ENCODE measurements around the gene ATP9B.
A peak's percentile ranks its signal among the peaks of the same experiment; 100 is the strongest.

Gene ATP9B

DNA sequence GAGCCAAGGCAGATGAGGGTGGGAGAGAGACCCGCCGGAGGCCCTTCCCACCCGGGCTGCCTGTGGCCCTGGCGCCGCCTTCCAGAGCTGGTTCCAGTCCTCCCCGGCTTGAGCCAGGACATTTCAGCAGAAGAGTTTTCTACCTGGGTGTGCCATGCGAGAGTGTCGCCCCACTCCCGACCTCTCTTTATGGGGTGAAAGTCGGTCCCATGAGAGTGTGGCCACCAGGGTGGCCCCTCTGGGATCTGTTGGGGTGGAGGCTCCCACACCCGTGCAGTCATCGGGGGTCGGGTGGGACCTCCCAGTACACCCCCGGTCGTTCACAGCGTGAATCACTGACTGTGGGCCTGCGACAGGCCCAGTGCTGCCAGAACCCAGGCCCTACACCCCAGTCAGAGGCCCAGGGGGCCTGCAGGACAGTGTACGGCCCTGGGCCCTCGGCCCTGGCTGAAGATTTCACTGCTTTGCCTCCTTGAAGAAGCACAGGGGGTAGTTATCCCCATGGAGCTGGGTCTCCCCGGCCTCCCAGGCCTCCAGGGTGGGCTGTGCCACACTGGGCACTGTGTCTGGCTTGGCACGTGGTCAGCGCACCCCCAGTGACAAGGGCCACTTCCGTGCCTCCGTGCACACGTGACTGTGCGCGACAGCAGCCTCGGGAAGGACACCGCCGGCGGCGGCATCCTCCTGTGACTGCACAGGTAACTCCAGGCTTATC, 332.5 kb downstream of the ATP9B start:
- no peak for DNase-seq

GRCh38 chr18:79402209-79402576, 333.0 kb downstream of the ATP9B start:
- DNase-seq: no peak

- peak; percentile 88 for DNase-seq
Measured at GRCh38 chr18:79402977-79403722, 334.0 kb downstream of the ATP9B start.

GRCh38 chr18:79403723-79404566, 334.8 kb downstream of the ATP9B start:
- DNase-seq: peak; percentile 71

DNA sequence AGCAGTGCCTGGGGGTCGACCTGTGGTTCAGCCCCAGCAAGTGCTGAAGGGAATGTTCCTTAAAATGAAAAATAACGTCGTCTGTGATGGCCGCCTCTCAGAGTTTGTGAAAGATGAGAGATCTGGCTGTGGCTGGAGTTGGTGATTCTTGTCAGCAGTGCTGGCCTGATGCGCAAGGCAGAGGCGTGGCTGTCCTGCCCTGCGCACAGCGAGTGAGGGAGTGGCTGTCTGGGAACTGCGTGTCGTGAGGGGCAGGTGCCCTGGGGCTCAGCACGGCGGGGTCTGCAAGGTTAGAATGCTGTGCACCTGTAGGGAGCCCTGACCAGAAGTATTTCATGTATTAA, 335.3 kb downstream of the ATP9B start:
- DNase-seq: peak; percentile 62

GRCh38 chr18:79405019-79405780, 336.0 kb downstream of the ATP9B start:
- peak; percentile 51 for DNase-seq

DNA sequence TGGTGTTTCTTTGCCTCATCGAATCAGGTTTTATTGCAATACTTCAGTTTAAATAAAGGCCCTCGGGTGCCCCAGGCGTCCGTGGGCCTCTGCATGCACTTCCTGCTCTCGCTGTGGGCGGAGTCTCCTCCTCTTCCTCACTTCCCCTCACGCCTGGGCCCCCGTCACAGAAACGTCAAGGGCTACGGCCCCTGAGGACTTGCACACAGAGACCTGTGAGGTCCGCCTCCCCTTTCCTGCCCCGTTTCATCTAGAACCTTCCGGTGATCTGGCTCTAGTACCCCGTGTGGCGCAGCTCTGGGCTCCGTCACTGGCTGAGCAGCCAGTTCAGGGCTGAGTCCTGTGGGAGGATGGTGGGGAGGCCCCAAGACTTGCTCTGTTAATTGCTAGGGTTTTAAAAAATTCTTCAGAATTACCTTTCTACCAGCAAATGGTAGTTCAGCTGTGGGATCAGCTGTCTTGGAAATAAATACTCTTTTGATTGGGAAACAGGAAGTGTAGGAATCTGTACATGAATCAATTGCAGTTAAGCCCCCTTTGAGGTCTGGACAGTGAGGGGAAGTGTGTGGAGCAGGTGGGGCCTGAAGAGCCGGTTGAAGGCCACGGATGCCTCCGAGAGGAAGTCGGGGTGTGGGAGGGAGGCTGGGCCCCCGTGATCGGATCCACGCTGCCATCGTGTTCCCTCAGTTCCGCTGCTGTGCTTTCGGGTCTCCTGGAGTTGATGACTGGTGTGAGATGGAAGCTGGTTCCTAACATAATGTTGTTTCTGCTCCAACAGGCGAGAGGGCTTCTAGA, 336.8 kb downstream of the ATP9B start:
- DNase-seq: no peak

DNA sequence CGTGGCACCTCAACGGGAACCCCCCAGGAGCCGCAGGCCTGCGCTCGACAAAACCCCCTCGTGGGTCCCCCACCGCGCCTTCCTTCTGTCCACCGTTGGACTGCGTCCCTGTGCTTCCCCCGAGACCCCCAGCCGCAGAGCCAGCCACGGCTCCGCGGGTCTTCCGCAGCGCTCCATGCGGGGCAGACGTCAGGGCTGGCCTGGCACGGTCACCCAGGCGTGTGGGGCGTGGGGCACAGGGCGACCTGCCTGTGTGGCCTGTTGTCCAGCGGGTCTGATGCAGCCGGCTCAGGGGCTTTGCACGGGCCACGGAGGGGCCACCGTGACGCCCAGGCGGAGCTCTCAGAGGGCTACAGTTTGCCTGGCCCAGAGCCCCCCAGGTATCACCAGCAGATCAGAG, 337.5 kb downstream of the ATP9B start:
- no peak for DNase-seq

GRCh38 chr18:79409313-79409712, 340.1 kb downstream of the ATP9B start:
- DNase-seq: no peak

- DNase-seq: no peak
Measured at GRCh38 chr18:79410171-79410641, 341.0 kb downstream of the ATP9B start.

DNA sequence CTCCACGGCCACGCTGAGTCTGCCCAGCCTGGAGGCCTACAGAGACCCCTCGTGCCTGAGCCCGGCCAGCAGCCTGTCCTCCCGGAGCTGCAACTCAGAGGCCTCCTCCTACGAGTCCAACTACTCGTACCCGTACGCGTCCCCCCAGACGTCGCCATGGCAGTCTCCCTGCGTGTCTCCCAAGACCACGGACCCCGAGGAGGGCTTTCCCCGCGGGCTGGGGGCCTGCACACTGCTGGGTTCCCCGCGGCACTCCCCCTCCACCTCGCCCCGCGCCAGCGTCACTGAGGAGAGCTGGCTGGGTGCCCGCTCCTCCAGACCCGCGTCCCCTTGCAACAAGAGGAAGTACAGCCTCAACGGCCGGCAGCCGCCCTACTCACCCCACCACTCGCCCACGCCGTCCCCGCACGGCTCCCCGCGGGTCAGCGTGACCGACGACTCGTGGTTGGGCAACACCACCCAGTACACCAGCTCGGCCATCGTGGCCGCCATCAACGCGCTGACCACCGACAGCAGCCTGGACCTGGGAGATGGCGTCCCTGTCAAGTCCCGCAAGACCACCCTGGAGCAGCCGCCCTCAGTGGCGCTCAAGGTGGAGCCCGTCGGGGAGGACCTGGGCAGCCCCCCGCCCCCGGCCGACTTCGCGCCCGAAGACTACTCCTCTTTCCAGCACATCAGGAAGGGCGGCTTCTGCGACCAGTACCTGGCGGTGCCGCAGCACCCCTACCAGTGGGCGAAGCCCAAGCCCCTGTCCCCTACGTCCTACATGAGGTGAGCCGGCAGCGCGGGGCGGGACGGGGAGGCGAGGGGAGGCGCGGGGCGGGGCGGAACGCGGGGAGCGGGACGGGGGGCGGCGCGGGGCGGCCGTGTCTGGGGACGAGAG, 341.8 kb downstream of the ATP9B start:
- no peak for DNase-seq

DNA sequence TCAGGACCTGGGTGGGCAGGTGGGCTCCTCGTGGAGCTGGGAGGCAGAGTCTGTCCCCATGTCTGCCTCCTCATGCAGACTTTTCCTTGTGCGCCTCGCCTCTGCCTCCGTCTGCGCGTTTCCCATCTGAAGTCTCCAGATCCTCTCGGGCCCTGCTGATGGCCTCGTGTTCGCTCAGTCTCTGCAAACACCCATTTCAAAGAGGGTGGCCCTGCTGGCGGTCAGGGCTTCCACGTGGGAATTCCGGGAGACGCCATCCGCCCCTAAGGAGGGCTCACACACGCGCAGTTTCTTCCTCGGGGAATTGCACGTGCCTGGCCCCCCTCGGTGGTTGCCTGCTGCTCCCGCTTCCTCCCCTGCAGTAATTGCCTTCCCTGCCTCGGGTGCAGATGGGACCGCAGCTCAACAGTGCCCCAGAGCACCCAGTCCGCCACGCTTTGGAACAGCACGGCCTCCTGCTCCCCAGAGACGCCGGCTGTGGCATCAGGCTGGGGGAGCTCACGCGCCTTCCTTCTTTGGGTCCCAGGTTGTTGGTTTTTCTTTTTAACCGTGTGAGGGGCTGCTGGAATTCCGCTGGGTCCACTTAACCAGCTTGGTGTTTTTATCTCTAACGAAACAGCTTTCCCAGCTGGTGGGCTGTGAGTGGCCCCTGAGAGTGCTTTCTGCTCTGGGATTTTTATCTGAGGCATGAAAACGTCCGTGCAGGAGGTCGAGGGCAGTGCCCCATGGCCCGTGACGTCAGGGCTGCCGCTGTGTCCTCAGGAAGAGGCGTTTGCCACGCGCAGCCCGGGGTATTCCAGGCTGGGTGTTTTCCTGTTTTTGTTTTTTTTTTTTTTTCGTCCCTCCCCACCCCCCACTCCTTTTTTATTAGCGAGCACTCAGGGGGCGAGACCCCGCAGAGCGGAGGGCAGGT, 342.7 kb downstream of the ATP9B start:
- peak; percentile 22 for DNase-seq

DNA sequence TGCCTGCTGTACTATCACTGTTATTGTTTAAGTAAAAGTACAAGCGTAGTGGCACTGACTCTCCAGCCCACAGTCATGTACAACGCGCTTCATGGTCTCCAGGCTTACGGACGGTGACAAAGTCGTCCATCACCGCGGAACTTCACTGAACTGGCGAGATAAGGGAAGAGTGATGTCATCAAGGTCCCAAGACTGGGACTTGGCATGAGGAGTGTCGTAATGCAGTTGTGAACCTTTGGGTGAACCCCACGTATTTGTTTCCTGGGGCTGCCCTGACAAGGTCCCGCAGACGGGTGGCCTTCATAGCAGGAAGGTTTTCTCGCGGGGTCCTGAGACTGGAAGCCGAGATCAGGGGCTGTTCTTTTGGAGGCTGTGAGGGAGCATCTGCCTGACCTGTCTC, 343.8 kb downstream of the ATP9B start:
- no peak for DNase-seq

DNA sequence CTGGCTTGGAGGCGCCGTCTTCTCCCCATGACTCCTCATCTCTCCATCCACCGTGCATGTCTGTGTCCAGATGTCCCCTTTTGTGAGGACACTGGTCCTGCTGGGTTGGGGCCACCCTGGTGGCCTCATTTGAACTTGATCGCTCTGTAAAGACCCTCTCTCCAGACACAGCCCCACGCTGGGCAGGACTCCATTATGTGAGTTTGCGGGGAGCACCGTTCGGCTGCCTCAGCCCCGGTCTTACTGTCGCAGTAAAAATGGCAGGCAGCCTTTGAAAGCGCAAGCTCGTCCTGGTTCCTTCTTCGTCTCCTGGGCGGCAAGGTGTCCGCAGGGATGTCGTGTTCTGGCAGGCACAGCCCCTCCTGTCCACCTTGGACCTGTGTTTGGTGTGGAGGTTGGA, 344.2 kb downstream of the ATP9B start:
- DNase-seq: no peak

- no peak for DNase-seq
Measured at GRCh38 chr18:79413901-79414300, 344.7 kb downstream of the ATP9B start.

DNA sequence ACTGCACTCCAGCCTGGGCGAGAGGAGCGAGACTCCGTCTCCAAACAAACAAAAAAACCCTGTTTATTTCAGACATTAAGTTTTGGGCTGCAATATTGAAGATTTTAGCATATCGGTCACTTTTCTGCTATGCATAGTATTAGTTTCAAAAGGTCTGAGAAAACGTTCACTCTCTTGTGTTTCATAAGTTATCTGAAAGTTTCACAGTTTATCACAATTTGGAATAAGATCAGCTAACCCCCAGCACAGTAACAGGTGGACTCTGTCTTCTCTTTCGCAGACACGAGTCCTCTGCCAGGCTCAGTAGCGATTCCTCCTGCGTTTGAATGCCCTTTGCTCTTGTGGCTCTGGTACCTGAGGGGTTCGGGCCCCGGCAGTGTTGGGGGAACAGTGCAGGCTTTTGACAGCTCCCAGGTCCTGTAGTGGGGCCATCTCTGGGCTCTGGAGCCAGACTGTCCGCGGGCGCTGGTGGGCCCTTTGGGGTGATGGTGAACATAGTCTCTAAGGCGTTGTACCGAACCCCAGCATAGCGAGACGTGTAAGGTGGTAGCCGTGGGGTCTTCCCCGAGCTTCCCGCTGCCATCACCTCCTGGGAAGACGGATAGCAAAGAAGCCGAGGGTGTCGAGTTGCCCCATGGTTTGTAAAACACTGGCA, 347.0 kb downstream of the ATP9B start:
- DNase-seq: no peak

- DNase-seq: no peak
Measured at GRCh38 chr18:79416677-79417052, 347.5 kb downstream of the ATP9B start.

GRCh38 chr18:79418236-79418635, 349.0 kb downstream of the ATP9B start:
- no peak for DNase-seq

DNA sequence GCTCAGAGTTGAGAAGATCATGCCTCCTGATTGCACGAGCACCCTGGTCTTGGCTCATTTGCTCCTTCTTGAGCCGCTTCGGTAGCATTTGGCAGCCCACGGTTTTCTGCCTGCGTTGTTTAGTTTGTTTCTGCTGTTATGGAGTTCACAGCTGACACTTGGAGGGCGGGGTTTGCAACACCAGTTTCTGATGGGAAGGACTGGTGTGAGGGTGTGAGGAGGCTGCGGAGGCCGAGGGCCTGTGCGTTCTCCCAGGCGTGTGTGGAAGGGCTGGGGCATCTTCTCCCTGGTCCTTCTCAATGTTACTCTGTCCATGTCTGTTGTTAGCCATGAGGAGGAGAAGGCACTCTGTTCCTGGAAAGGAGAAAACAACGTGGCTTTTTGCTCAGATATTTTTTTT, 349.4 kb downstream of the ATP9B start:
- no peak for DNase-seq
